Measurements from ENCODE around the gene GFPT2. TPM values are rescaled to one million over a fixed set of nuclear protein-coding genes. Genes with fewer than 3 reads are reported as not detected.

The GFPT2 gene
- total and polyA plus RNA-seq, 10 of the 15 experiments (the other 5 are each of a cell fraction or from before 2014, with no cell fraction given) = 0.05 to 0.33 (median 0.11) TPM; not detected in 4

- intact Hi-C loops (cut with micrococcal nuclease; ENCODE audit: unreplicated experiment) = no loop called here
- Histone ChIP-seq H3K9me3 (replicated peaks; ENCODE audit: control insufficient read depth, insufficient read depth, low read length) (peaks cover 3% of the 10 kb centered on the region; the same call in 1 of the 3 replicates), H3K79me2 (ENCODE audit: control insufficient read depth, insufficient read depth, low read length) (peaks cover 20% of the 10 kb centered on the region), H2AFZ (ENCODE audit: control insufficient read depth, low read depth, low read length) (no peak overlapping the region), H3K4me3 (no peak overlapping the region), H3K9ac (ENCODE audit: control insufficient read depth, insufficient read depth, low read length) (no peak overlapping the region), H3K27me3 (replicated peaks in 1 of 2; ENCODE audit: control insufficient read depth in 2 of 2, insufficient read depth in 2 of 2, low read length in 1 of 2) (no peaks in the 10 kb centered on the region), H3K27ac (ENCODE audit: control insufficient read depth, insufficient read depth) (no peak overlapping the region), H3K4me1 (ENCODE audit: control insufficient read depth, insufficient read depth, low read length) (peaks cover 6% of the 10 kb centered on the region), H4K20me1 (ENCODE audit: control insufficient read depth, insufficient read depth) (no peaks in the 10 kb centered on the region; the same call in 1 of the 2 replicates), H3K36me3 (ENCODE audit: control insufficient read depth in 2 of 2, insufficient read depth in 2 of 2, low read length in 1 of 2) (peaks cover 0 to 9% of the 10 kb centered on the region in 2 experiments; a peak in 2 of 4 replicates), H3K4me2 (ENCODE audit: control insufficient read depth, insufficient read depth) (no peak overlapping the region)
- FAIRE-seq = no peak
- ChIA-PET RAD21 (ENCODE audit: unreplicated experiment) (interaction anchor here (1.9 kb wide), 1 partner anchor 27 kb away, joined by 8 read pairs; no protein-coding TSS in a partner anchor), POLR2A (no interaction called here), SMC1A (ENCODE audit: uncharacterized antibody, unreplicated experiment) (interaction anchor here (2.2 kb wide), 1 partner anchor 25 kb away, joined by 7 read pairs; no protein-coding TSS in a partner anchor), CTCF (interaction anchor here (1.0 to 8.8 kb wide), 5 partner anchors 10 to 526 kb away, joined by 3 to 139 read pairs (median 5); no protein-coding TSS in a partner anchor)
- ATAC-seq = no peak
- TF ChIP-seq E4F1 (IDR thresholded peaks at IDR 0.05; ENCODE audit: borderline replicate concordance, partially characterized antibody) (no peak), GABPA (IDR thresholded peaks at IDR 0.05; ENCODE audit: low read depth) (no peak), HDGF (IDR thresholded peaks at IDR 0.05) (no peak), SMAD1 (IDR thresholded peaks at IDR 0.05; ENCODE audit: low read depth, partially characterized antibody) (no peak), ZNF622 (IDR thresholded peaks at IDR 0.05) (no peak), CREB1 (IDR thresholded peaks at IDR 0.05; ENCODE audit: low read depth) (no peak), IKZF1 (conservative IDR thresholded peaks at IDR 0.05) (no peak), FOS (IDR thresholded peaks at IDR 0.05; ENCODE audit: borderline replicate concordance, extremely low read depth, insufficient read length) (no peak), RAD51 (IDR thresholded peaks at IDR 0.05) (no peak), IRF4 (IDR thresholded peaks at IDR 0.05; ENCODE audit: low read depth, low read length) (no peak), ZNF687 (IDR thresholded peaks at IDR 0.05) (no peak)
- in situ Hi-C loops (cut with MboI) = no loop called here
- DNase-seq (ENCODE audit: low read depth, low spot score) = no peak
- 84% methylated on average over 3 of the region's 3 CpGs for WGBS (ENCODE audit: insufficient coverage, insufficient replicate concordance, low lambda C conversion rate, missing lambda C conversion rate)
- no TSS peak for BruUV-seq (replicated peaks)
Measured at GRCh38 chr5:180289433-180289832, 63.7 kb downstream of the GFPT2 start.

All from GM12878 (cell line).